22Rv1 (cell line): Measurements from ENCODE around the gene PTGES.

ENCODE experiments used
- H3K27ac ChIP-seq: fragments of 450-650 bp; 2 replicates; pipeline ENCODE4 v1.5.1; 2017
- ZFX ChIP-seq: fragments of 450-650 bp; IDR thresholded peaks from 2 replicates; pipeline ENCODE4 v1.6.1; 2017; ENCODE audit warnings: antibody characterized with exemption, borderline replicate concordance
- TF ChIP-seq, protein P1 (sequence below): fragments of 450-650 bp; IDR thresholded peaks from 2 replicates; pipeline ENCODE4 v1.5.1; 2017; ENCODE audit warnings: mild to moderate bottlenecking

Gene PTGES

DNA sequence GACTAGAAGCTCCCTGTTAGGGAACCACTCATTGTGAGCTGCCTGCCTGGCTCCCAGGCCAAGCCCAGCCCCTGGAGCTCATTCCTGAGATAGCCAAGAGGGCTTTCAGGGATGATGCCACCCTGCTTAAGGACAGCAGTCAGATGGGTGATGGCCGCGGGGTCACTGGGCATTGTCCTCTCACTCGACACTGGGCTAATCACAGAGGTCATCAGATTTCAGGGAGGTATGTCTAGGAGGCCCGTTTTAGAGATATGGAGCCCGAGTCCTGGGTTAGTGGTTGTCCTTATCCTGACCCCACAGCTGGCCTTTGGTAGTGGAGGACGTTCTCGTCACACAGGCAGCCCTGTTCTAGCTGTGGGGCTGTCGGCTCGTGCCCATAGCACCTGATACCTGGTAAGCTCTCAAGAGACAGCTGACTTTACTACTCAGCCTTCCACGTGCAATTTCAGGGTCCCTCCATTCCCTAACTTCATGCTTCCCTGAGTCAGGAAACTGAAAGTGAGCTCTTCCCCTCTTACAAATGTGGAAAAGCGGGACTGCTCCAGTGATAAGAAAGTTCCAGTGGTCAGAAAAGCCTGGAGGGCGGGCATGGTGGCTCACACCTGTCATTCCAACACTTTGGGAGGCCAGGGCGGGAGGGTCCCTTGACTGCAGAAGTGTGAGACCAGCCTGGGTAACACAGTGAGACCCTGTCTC is 7.1 kb upstream of the PTGES start:
- no peak overlapping the region for H3K27ac ChIP-seq
- TF ChIP-seq ZFX, result no peak
- TF ChIP-seq, protein P1, sequence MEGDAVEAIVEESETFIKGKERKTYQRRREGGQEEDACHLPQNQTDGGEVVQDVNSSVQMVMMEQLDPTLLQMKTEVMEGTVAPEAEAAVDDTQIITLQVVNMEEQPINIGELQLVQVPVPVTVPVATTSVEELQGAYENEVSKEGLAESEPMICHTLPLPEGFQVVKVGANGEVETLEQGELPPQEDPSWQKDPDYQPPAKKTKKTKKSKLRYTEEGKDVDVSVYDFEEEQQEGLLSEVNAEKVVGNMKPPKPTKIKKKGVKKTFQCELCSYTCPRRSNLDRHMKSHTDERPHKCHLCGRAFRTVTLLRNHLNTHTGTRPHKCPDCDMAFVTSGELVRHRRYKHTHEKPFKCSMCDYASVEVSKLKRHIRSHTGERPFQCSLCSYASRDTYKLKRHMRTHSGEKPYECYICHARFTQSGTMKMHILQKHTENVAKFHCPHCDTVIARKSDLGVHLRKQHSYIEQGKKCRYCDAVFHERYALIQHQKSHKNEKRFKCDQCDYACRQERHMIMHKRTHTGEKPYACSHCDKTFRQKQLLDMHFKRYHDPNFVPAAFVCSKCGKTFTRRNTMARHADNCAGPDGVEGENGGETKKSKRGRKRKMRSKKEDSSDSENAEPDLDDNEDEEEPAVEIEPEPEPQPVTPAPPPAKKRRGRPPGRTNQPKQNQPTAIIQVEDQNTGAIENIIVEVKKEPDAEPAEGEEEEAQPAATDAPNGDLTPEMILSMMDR, result no peak

DNA sequence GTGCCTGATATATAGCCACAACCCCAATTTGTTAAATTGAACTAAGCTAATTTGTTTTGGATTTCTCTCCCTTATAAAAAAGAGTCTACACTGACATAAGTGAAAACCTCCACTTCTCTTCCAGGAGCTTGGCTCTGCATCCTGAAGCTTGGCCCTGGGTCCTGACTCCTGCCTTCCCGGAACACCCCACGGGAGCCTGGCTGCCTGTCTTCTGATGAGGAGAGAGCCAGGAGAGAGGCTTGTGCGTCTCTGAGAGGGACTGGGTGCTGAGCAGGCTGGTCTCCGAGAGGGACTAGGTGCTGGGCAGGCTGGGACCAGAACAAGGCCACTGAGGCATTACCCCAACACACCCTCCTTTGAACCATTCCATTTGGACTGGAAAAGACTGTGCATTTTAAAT is 6.5 kb upstream of the PTGES start:
- H3K27ac ChIP-seq, result no peak overlapping the region
- TF ChIP-seq, protein P1, result no peak
- no peak for TF ChIP-seq ZFX

GRCh38 chr9:129757045-129757444 is 4.2 kb upstream of the PTGES start:
- no peak overlapping the region for H3K27ac ChIP-seq
- TF ChIP-seq, protein P1, result no peak
- TF ChIP-seq ZFX, result no peak

GRCh38 chr9:129756191-129756590 is 3.3 kb upstream of the PTGES start:
- H3K27ac ChIP-seq, result no peak overlapping the region
- TF ChIP-seq ZFX, result no peak

- no peak for TF ChIP-seq ZFX
- TF ChIP-seq, protein P1, result no peak
- H3K27ac ChIP-seq, result no peak overlapping the region
These were observed 2.3 kb upstream of the PTGES start for GRCh38 chr9:129755151-129755550.

DNA sequence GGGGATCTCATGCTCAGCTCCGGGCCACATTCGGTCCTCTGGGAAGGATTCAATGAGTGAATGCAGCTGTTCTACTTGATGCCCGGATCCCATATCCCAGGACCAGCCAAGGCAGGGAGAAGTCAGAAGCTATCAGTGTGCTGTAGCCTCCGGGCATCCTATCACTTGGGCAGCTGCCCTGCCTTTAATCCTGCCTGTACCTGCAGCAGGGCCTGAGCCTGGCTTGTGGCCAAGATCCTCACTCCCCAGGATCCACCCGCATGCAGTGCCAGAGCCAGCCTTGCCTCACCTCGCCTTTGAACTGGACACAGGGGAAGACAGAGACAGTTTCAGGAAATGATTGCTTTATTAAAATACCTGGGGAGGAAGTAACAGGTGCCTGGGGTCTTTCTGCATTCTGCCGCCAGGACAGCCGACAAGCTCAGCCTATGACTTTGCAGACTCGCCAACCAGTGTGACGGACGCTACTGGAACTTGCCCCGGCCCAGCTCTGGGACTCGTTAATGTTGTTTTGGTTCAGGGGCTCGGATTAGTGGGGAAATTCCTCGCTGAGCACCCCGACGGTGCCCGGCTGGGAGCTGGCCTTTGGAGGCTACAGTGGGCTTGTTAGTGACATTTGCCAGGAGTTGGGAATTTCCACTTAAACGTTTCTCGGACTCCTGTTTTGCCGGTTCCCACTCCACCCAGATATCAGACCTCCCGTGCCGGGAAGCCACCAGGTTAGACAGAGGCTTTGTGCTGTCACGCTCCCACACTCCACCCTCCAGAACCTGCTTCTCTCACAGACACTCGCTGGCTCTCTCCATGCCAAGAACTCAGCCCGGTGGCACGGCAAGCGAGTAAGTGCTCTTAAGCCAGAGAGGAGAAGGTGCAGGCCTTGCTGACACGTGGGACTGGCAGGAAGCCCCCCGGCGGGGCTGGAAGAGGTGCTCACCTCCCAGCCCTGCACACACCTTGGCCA is 721 bp downstream of the PTGES start:
- peak overlapping the region; percentile 49 for H3K27ac ChIP-seq
- TF ChIP-seq ZFX, result no peak
- TF ChIP-seq, protein P1, result no peak

- no peak for TF ChIP-seq ZFX
- TF ChIP-seq, protein P1, result no peak
These were observed 2.7 kb downstream of the PTGES start for GRCh38 chr9:129750013-129750638.

More at GRCh38 chr9:129750013-129750638, 2.7 kb downstream of the PTGES start:
- H3K27ac ChIP-seq, result no peak overlapping the region
